Activated CD8-positive, alpha-beta memory T cell treated with anti-CD3 and anti-CD28 coated beads for 48 hours (primary cell): ENCODE results near the gene HTR3B.
"Not testable (repeated sequence)": the region's sequence is repeated elsewhere in the genome, so short reads cannot be mapped to it uniquely, and the experiment has no call there.

Source experiments
- DNase-seq, 3 experiments: peaks; one replicate each; pipeline ENCODE4 v3.0.0-alpha.2; 2020; ENCODE audit warnings: low read depth in 2 of 3, low spot score in 2 of 3

The HTR3B gene

DNA sequence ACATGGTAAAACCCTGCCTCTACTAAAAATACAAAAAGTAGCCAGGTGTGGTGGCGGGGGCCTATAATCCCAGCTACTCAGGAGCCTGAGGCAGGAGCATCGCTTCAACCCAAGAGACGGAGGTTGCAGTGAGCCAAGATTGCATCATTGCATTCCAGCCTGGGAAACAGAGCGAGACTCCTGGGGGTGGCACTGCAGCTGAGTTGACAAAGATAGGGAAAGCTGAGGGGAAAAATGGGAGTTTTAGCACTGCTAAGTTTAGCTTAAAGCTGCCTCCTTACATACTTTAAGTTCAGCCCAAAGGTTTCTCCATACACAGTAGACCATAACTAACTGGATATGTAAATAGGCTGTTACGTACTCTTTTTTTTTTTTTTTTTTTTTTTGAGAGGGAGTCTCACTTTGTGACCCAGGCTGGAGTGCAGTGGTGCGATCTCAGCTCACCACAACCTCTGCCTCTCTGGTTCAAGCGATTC, 20.2 kb upstream of the HTR3B start:
- no peak for DNase-seq

DNA sequence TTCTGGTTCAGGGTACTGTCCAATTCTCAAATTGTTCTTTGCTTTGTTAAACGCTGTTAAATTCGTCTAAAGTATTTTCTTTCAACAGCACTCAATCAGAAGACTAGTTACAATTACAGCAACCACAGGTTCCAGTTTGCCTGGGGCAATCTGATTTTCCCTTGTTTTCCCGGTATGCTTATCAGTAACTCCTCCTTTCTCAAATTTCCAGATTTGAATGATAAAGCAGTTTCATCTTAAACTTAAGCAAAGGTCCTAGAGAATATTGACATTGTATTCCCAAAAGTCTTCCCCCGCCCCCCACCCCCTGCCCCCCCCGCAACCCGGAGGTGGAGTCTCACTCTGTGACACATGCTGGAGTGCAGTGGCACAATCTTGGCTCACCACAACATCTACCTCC, 18.7 kb upstream of the HTR3B start:
- no peak for DNase-seq

DNA sequence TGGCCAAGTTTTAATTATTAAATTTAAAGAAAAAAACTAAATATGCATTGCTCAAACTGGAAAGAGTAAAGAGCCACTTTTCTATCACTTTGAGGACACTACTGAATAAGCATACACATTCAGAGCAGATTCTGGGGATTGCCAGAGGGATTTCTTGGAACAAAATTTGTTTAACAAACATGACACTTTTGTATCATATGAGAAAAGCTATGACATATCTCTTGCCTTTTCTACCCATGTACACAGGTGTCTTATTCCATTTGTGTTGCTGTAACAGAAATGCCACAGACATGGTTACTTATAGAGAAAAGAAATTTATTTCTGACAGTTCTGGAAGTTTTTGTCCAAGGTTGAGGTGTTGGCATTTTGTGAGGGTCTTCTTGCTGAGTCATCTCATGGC, 15.7 kb upstream of the HTR3B start:
- no peak for DNase-seq

GRCh38 chr11:113894421-113894996, 10.1 kb upstream of the HTR3B start:
- no peak for DNase-seq

DNA sequence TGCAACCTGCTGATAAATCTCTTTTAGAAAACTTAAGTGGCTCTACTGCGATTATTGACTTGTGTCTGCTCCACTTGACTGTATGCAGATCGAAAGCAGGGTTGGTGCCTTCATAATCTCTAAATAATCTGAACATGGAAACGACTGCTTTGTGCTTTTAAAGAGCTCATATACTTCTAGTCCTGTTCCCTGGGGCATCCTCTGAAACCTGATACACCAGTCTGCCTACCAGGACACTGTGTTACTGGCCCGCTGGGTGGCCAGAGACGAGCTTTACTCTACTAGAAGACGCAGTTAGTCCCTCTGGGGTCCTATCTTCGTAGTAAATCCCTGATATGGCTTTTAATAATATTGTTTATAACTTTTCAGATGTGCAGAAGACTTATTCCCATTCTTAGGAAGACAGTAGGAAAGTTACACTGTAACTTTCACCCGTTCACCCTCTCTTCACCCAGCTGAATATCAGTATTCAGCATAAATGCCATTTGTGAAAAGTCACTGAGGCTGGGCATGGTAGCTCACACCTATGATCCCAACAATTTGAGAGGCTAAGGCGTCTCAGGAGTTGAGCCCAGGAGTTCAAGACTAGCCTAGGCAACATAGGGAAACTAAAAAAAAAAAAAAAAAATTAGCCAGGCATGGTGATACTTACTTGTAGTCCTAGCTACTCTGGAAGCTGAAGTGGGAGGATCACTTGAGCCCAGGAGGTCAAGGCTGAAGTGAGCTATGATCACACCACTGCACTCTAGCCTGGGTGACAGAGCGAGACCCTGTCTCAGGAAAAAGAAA, 9.0 kb upstream of the HTR3B start:
- DNase-seq = no peak

DNA sequence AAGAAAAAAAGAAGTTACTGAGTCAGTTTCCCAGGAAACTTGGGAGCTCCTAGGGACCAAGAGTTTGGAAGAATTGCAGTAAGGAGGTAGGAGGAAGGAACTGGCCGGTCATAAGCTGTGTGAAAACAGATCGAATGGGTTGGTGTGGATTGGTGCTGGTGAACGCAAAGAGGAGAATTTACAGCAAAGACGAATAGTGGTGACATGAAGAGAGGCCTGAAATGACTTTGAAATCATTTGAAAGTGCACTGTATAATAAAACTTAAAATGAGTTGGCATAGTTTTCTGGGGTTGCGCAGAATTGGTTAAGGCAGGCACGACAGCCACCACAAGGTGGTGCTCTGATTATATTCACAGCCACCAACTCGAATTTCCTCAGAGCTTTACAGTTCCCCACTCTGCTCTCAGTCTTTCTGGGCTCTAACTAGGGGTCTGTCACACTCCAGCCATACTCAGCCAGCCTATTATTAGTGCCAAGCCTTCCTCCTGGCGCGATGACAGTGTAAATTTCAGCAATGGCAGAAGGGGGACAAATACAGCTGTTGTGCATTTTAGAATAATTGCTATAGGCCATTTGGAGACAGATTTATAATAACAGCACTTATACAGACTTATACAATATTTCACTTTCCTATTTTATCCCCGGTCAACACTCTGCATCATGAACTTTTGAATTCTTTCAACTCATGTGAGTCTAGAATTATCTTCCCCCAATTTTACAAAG, 8.3 kb upstream of the HTR3B start:
- no peak for DNase-seq

DNA sequence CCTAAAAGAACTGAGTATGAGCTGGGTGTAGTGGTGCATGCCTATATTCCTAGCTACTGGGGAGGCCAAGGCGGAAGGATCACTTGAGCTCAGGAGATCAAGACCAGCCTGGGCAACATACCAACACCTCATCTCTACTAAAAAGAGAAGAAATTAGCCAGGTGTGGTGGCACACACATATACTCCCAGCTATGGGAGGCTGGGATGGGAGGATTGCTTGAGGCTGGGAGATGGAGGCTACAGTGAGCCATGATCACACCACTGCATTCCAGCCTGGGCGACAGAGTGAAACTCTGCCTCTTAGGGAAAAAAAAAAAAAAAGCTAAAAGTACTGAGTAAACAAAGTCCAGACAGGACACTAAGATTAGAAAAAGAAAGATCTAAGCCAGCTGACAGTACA, 3.5 kb upstream of the HTR3B start:
- DNase-seq = no peak

- DNase-seq = no peak
These were observed 1.4 kb downstream of the HTR3B start for GRCh38 chr11:113906038-113906437.

GRCh38 chr11:113906516-113906915, 1.9 kb downstream of the HTR3B start:
- no peak for DNase-seq

DNA sequence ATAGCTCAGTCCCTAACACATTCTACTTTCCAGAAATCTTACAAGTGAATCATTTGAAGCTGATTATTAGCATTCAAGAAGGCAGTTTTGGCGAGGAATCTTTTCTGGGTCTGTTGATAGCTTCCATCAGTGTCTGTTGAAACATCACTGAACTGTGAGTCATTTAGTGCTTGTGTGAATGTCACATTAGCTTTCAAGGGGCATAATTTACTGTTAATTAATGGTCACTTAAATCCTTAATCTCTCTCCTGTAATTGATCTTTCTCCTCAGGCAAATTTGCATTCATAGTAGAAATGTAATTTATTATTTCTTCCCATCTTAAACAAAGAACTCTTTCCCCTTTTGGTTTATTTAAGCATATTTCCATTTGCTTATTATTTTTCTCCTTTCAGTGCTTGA, 2.6 kb downstream of the HTR3B start:
- no peak for DNase-seq

DNA sequence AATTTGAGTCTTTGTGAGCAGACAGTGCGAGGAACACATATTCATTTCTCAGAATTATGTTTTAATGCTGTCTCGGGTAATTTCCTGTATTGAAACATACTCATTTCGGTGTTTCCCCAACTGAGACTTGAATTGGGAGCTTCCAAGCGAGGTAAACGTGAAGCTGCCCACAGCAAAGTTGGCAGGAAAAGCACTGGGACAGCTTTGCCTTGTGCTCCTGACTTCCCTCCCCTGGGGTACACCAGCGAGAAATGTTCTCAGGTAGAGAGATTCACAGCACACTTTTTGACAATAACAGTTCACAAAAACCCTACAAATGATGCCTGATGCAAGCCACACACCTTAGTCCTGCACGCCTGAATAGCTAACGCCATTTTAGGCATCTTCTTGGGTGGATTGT, 3.1 kb downstream of the HTR3B start:
- no peak for DNase-seq

DNA sequence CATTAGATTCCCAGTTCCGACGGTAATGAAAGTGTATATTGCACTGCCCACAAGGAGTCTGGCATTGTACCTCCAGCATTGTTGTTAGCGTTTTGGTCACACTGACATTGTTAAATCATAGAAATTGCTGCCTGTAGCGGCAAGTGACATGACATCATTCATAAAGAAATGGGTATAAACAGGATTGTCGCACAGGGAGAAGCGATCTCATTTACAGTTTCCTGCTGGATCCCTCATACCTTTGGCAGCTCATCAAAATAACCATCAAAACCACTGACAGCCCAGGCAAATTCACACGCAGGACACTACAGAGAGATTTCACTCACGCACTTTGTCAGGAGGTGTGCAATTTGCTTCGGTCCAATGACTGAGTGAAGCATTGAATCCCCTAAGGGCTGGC, 3.5 kb downstream of the HTR3B start:
- DNase-seq = no peak

DNA sequence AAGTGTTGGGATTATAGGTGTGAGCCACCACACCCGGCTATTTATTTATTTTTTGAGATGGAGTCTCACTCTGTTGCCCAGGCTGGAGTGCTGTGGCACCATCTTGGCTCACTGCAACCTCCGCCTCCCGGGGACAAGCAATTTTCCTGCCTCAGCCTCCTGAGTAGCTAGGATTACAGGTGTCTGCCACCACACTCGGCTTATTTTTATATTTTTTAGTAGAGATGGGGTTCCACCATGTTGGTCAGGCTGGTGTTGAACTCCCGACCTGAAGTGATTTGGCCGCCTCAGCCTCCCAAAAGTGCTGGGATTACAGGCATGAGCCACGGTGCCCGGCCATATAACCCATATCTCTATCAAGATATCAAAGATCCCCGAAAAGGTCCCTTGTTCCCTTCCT, 6.9 kb downstream of the HTR3B start:
- DNase-seq = not testable (repeated sequence)

DNA sequence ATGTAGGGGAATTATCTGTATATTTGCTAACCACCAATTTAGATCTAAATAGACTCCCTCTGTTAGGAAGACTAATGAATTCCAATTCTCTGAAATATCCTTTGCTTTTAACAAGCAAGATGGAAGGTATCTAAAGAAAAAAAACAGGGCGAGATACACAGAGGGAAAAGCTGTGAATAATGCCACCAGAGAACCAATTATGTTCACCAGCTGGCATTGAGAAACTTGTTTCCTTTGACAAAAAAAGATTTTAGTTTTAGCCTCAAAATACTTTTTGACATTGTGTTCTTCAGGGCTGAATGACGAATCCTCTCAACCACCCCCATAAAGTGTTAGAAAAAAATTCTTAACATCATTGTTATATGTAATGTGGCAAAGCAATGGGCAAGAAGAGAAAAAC, 19.0 kb downstream of the HTR3B start:
- no peak for DNase-seq

DNA sequence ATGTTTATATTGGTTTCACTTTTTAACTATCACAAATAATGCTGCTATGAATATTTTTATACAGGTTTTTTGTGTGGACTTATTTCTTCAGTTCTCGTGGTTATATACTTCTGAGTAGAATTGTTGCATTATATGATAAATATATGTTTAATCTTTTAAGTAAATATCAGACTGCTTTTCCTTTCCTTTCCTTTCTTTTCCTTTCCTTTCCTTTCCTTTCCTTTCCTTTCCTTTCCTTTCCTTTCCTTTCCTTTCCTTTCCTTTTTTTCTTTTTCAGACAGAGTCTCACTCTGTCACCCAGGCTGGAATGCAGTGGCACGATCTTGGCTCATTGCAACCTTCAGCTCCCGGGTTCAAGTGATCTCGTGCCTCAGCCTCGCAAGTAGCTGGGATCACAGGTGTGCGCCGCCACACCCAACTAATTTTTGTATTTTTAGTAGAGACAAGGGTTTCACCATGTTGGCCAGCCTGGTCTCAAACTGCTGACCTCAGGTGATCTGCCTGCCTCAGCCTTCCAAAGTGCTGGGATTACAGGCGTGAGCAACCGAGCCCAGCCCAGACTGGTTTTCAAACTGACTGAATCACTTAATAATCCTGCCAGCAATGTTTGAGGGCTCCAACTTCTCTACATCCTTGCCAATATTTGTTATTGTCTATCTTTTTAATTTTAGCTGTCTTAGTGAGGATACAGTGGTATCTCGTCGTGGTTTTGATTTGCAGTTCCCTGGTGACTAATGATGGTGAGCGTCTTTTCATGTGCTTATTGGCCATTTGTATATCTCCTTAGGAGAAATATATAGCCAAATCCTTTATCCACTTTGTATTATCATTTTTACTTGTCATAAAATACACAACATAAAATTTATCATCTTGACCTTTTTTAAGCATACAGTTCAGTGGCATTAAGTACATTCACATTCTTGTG, 21.9 kb downstream of the HTR3B start:
- no peak for DNase-seq

GRCh38 chr11:113928311-113928710, 23.7 kb downstream of the HTR3B start:
- no peak for DNase-seq

DNA sequence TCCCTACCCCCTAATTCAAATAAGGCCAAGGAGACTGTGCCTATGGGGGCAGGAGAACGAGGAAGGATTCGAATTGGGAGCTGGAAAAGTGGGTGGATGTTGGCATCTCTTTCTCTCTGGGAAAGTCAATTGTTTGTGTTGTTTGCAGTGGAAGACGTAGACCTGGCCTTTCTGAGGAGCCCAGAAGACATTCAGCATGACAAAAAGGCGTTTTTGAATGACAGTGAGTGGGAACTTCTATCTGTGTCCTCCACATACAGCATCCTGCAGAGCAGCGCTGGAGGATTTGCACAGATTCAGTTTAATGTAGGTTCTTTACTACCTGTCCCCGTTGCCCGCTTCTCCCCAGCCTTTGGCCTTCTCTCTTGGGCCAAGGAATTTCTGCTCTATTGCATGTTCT, 28.2 kb downstream of the HTR3B start:
- no peak for DNase-seq

DNA sequence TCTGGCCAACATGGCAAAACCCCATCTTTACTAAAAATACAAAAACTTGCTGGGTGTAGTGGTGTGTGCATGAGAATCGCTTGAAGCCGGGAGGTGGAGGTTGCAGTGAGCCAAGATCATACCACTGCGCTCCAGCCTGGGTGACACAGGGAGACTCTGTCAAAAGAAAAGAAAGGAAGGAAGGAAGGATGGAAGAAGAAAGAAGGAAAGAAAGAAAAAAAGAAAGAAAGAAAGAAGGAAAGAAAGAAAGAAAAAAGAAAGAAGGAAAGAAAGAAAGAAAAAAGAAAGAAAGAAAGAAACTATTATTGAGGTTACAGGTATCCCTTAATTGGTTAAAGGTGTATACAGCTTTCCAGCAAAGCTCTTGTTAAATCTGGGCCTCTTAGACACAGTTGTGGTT, 29.6 kb downstream of the HTR3B start:
- not testable (repeated sequence) for DNase-seq

DNA sequence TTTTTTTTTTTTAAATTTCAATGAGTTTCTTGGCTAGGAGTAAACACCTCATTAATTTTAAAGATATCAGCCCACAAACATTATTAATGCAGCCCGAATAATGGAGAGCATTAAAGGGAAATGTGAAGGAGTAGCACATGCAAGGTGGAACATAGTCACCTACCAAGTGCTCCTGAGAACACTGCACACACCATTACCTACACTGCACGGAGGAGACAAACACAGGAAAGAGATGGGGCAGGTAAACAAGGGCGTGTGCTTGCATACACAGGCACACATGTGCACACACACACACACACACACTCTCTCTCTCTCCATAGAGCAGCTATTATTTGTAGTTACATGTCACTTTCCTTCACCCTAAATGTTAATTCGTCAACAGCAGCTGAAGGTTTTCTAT, 30.2 kb downstream of the HTR3B start:
- DNase-seq = no peak

- DNase-seq = no peak
These were observed 31.3 kb downstream of the HTR3B start for GRCh38 chr11:113935858-113936257.

- no peak for DNase-seq
These were observed 33.3 kb downstream of the HTR3B start for GRCh38 chr11:113937918-113938317.
